Measurements from ENCODE around the gene SYNE1. TPM values are rescaled to one million over a fixed set of nuclear protein-coding genes. Genes with fewer than 3 reads are reported as not detected.

The SYNE1 gene
- total RNA-seq, 1 donor from 2014 or later, result 26.6 TPM

GRCh38 chr6:152587473-152587872 lies 49.7 kb downstream of the SYNE1 start:
- Mint-ChIP-seq H3K9me3 (no peaks in the 10 kb centered on the region), H3K36me3 (no peaks in the 10 kb centered on the region), H3K4me3 (no peak overlapping the region), H3K4me1 (ENCODE audit: unreplicated experiment) (no peaks in the 10 kb centered on the region), H3K27ac (no peak overlapping the region), H3K27me3 (no peaks in the 10 kb centered on the region)
- no peak for TF ChIP-seq CTCF (conservative IDR thresholded peaks at IDR 0.05)
- no peak for DNase-seq (ENCODE audit: extremely low spot score, unreplicated experiment)

GRCh38 chr6:152585236-152585635 lies 51.9 kb downstream of the SYNE1 start:
- H3K27me3 Mint-ChIP-seq, result no peaks in the 10 kb centered on the region
- H3K9me3 Mint-ChIP-seq, result no peaks in the 10 kb centered on the region
- no peak overlapping the region for H3K4me3 Mint-ChIP-seq
- H3K36me3 Mint-ChIP-seq, result no peaks in the 10 kb centered on the region
- no peak for TF ChIP-seq CTCF (conservative IDR thresholded peaks at IDR 0.05)
- H3K4me1 Mint-ChIP-seq (ENCODE audit: unreplicated experiment), result no peaks in the 10 kb centered on the region
- H3K27ac Mint-ChIP-seq, result no peak overlapping the region
- no peak for DNase-seq (ENCODE audit: extremely low spot score, unreplicated experiment)

DNA sequence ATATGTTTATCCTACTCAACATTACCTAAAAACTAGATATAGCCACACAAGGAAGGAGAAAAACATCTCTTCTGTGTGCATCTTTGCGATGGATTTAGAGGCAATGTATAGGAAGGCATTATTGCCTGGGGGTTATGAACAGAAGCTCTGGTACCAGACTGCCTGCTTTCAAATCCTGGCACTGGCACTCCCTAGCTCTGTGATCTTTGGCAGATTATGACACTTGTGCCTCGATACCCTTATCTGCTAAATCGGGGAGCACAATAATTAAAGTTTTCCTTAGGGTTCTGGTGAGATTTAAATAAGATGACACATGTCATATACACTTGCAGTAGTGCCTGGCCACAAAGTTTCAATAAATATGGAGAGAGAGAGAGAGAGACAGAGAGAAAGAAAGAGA lies 53.3 kb downstream of the SYNE1 start:
- Mint-ChIP-seq H3K36me3 (no peaks in the 10 kb centered on the region), H3K9me3 (no peaks in the 10 kb centered on the region), H3K27ac (no peak overlapping the region), H3K4me1 (ENCODE audit: unreplicated experiment) (no peaks in the 10 kb centered on the region), H3K27me3 (no peaks in the 10 kb centered on the region), H3K4me3 (no peak overlapping the region)
- TF ChIP-seq CTCF (conservative IDR thresholded peaks at IDR 0.05), result no peak
- no peak for DNase-seq (ENCODE audit: extremely low spot score, unreplicated experiment)

GRCh38 chr6:152576525-152576924 lies 60.6 kb downstream of the SYNE1 start:
- DNase-seq (ENCODE audit: extremely low spot score, unreplicated experiment), result no peak
- H3K9me3 Mint-ChIP-seq, result no peaks in the 10 kb centered on the region
- H3K27me3 Mint-ChIP-seq, result no peaks in the 10 kb centered on the region
- H3K27ac Mint-ChIP-seq, result no peak overlapping the region
- H3K4me3 Mint-ChIP-seq, result no peak overlapping the region
- TF ChIP-seq CTCF (conservative IDR thresholded peaks at IDR 0.05), result no peak
- H3K36me3 Mint-ChIP-seq, result no peaks in the 10 kb centered on the region
- H3K4me1 Mint-ChIP-seq (ENCODE audit: unreplicated experiment), result no peaks in the 10 kb centered on the region

- no peak for TF ChIP-seq CTCF (conservative IDR thresholded peaks at IDR 0.05)
- H3K4me1 Mint-ChIP-seq (ENCODE audit: unreplicated experiment), result no peaks in the 10 kb centered on the region
- no peaks in the 10 kb centered on the region for H3K36me3 Mint-ChIP-seq
- no peak overlapping the region for H3K27ac Mint-ChIP-seq
- no peaks in the 10 kb centered on the region for H3K27me3 Mint-ChIP-seq
- H3K4me3 Mint-ChIP-seq, result no peak overlapping the region
- no peaks in the 10 kb centered on the region for H3K9me3 Mint-ChIP-seq
- DNase-seq (ENCODE audit: extremely low spot score, unreplicated experiment), result no peak
Observed at GRCh38 chr6:152575621-152576150, 61.5 kb downstream of the SYNE1 start.

DNA sequence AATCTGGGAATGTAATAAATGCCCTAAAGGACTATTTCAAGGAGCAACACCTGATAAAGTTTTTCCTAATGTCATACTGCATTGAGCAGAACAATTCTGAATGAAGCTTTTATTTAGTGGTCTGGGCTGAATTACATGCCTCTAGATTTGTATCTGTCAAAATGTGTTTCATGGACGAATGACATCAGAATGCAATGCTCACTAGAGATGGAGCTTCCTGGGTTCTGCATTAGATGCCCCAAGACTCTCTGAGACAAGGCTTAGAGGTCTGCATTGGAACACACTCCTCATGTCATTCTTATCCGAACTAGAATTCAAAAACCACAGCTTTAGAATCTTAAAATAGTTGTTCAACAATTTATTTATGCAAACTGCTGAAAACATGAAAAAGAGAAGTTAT lies 62.0 kb downstream of the SYNE1 start:
- no peaks in the 10 kb centered on the region for H3K27me3 Mint-ChIP-seq
- no peak overlapping the region for H3K27ac Mint-ChIP-seq
- DNase-seq (ENCODE audit: extremely low spot score, unreplicated experiment), result no peak
- H3K36me3 Mint-ChIP-seq, result no peaks in the 10 kb centered on the region
- H3K9me3 Mint-ChIP-seq, result no peaks in the 10 kb centered on the region
- no peak overlapping the region for H3K4me3 Mint-ChIP-seq
- TF ChIP-seq CTCF (conservative IDR thresholded peaks at IDR 0.05), result no peak
- no peaks in the 10 kb centered on the region for H3K4me1 Mint-ChIP-seq (ENCODE audit: unreplicated experiment)

All from type B pancreatic cell (in vitro differentiated cells).